Ovary (tissue), 9 donors: ENCODE data around the gene FTMT. TPM values are rescaled to one million over a fixed set of nuclear protein-coding genes. Genes with fewer than 3 reads are reported as not detected.

Source experiments
- DNase-seq, 5 donors: peaks; one replicate each; pipeline ENCODE4 v3.0.0-alpha.2; 2019 to 2020
- H3K27ac ChIP-seq, 2 donors: fragments of 200-600 bp; one replicate each; pipeline versions ENCODE4 v1.5.1 to v1.8.0; 2019 to 2022
- H3K27me3 ChIP-seq: fragments of 200-600 bp; one replicate; pipeline ENCODE4 v1.8.0; 2022
- H3K36me3 ChIP-seq: fragments of 200-600 bp; sonication (generic); one replicate; pipeline ENCODE4 v1.5.1; 2019
- H3K4me1 ChIP-seq: one replicate; pipeline ENCODE4 v1.8.1; 2013; ENCODE audit warnings: mild to moderate bottlenecking, moderate library complexity; ENCODE audit not compliant: insufficient read depth
- H3K4me3 ChIP-seq: fragments of 200-600 bp; sonication (generic); one replicate; pipeline ENCODE4 v1.5.1; 2017
- H3K9me3 ChIP-seq, 2 donors: fragments of 200-600 bp in 1 of 2; sonication (generic) in 1 of 2; one replicate each; pipeline versions ENCODE4 v1.5.1 to v1.8.1; 2013 to 2019; ENCODE audit warnings: mild to moderate bottlenecking in 1 of 2, moderate library complexity in 1 of 2
- CTCF ChIP-seq, 3 donors: fragments of 450-650 bp in 2 of 3; fragments of 200-600 bp in 1 of 3; IDR thresholded peaks; one replicate each; pipeline versions ENCODE4 v1.5.1 to v1.8.0; 2016 to 2022; ENCODE audit warnings: antibody characterized with exemption in 3 of 3, mild to moderate bottlenecking in 1 of 3
- EP300 ChIP-seq: sonication (generic); formaldehyde crosslinking; IDR thresholded peaks from one replicate; pipeline ENCODE4 v1.6.1; 2017; ENCODE audit warnings: antibody characterized with exemption
- POLR2A ChIP-seq: fragments of 450-650 bp; IDR thresholded peaks from one replicate; pipeline ENCODE4 v1.6.1; 2017; ENCODE audit warnings: antibody characterized with exemption, mild to moderate bottlenecking, moderate library complexity
- WGBS, 3 donors: extraction: QIAGEN DNeasy Blood & Tissue Kit in 1 of 3; methylation state at CpG; one replicate each; pipeline versions ENCODE4 v1.1.5 to v1.1.7; 2013 to 2017; 5-methylcytosine and 5-hydroxymethylcytosine counted together
- intact Hi-C, 4 donors: fragments of 100-400 bp; cut with DNase I; formaldehyde crosslinking; loops; one replicate each; pipeline versions ENCODE4 v1.11.0 to v1.15.1; 2022 to 2023
- polyA plus RNA-seq, 2 donors: library from polyadenylated mRNA; stranded (reverse); fragments of 200-250 nt in 1 of 2; fragments of 350-450 nt in 1 of 2; fragmentation: Illumina TruSeq in 1 of 2; extraction: RNeasy Lipid Tissue Mini Kit (QIAGEN cat#74804) in 1 of 2; gene quantifications; one replicate each; pipeline ENCODE4 v1.2.3, GENCODE V29; 2013 to 2014
- total RNA-seq, 7 donors: library from RNA; depleted of rRNA in 2 of 7; stranded (reverse); fragments of >200 nt in 2 of 7; fragmentation: NEBNext Ultra II Directional in 3 of 7; extraction: Animal tissue kit (Norgen Biotek cat#: 25700) in 3 of 7; gene quantifications; one replicate each; pipeline versions ENCODE4 v1.1.0 to v1.2.4, GENCODE V29; 2016 to 2023
- donor health status: DM: no; HTN: no; CAD: no; lungs with moderate emphysema.
- donor health status: DM: no; HTN: no; CAD: no.
- donor health status: Bipolar disorder and iron deficiency.
- donor health status: DM: yes; HTN: yes; CAD: no.
- donor health status: DM: no; HTN: no; CAD: no.
- donor health status: DM: yes; HTN: yes; CAD: no.

The FTMT gene
- total and polyA plus RNA-seq, 9 donors: not detected

GRCh38 chr5:121862801-121863200, 11.1 kb downstream of the FTMT start:
- WGBS, 3 donors: 28 to 38% (median 29%) methylated on average over 3 of the region's 3 CpGs
- Histone ChIP-seq H3K4me3 (no peak overlapping the region), H3K4me1 (no peaks in the 10 kb centered on the region), H3K27me3 (no peaks in the 10 kb centered on the region), H3K36me3 (no peaks in the 10 kb centered on the region), H3K9me3 (no peaks in the 10 kb centered on the region), H3K27ac (no peak overlapping the region)
- intact Hi-C loops: no loop called here
- TF ChIP-seq EP300 (no peak), POLR2A (no peak), CTCF (IDR thresholded peaks at IDR 0.05) (no peak)
- DNase-seq: no peak

GRCh38 chr5:121863753-121864285, 12.1 kb downstream of the FTMT start:
- H3K9me3 ChIP-seq: no peaks in the 10 kb centered on the region
- H3K36me3 ChIP-seq: no peaks in the 10 kb centered on the region
- H3K27me3 ChIP-seq: no peaks in the 10 kb centered on the region
- no peak overlapping the region for H3K27ac ChIP-seq
- intact Hi-C loops: no loop called here
- no peak for DNase-seq
- no peak overlapping the region for H3K4me3 ChIP-seq
- H3K4me1 ChIP-seq: no peaks in the 10 kb centered on the region
- TF ChIP-seq POLR2A: no peak
- TF ChIP-seq CTCF (IDR thresholded peaks at IDR 0.05): no peak
- 39 to 41% (median 39%) methylated on average over 2 of the region's 2 CpGs for WGBS, 3 donors

GRCh38 chr5:121867403-121867802, 15.7 kb downstream of the FTMT start:
- DNase-seq: no peak
- intact Hi-C loops: no loop called here
- Histone ChIP-seq H3K9me3 (no peaks in the 10 kb centered on the region), H3K4me3 (no peak overlapping the region), H3K4me1 (no peaks in the 10 kb centered on the region), H3K27ac (no peak overlapping the region), H3K36me3 (no peaks in the 10 kb centered on the region), H3K27me3 (no peaks in the 10 kb centered on the region)
- 55 to 76% (median 75%) methylated on average over 3 of the region's 3 CpGs for WGBS, 3 donors
- TF ChIP-seq EP300: no peak
- TF ChIP-seq CTCF (IDR thresholded peaks at IDR 0.05): no peak
- no peak for TF ChIP-seq POLR2A

GRCh38 chr5:121870489-121870888, 18.8 kb downstream of the FTMT start:
- intact Hi-C loops: no loop called here

More at GRCh38 chr5:121870489-121870888, 18.8 kb downstream of the FTMT start:
- TF ChIP-seq CTCF (IDR thresholded peaks at IDR 0.05) (no peak), EP300 (no peak), POLR2A (no peak)
- Histone ChIP-seq H3K4me3 (no peak overlapping the region), H3K9me3 (no peaks in the 10 kb centered on the region), H3K36me3 (no peaks in the 10 kb centered on the region), H3K27ac (no peak overlapping the region), H3K4me1 (no peaks in the 10 kb centered on the region), H3K27me3 (no peaks in the 10 kb centered on the region)
- DNase-seq: no peak
- 28 to 37% (median 34%) methylated on average over 2 of the region's 2 CpGs for WGBS, 3 donors
